Trophoblast cell (in vitro differentiated cells and primary cell): Measurements from ENCODE around the gene MLC1.

Experiments
- DNase-seq, 2 donors: peaks; one replicate each; pipeline ENCODE4 v3.0.0-alpha.2; 2016
- H2AFZ ChIP-seq: 2 replicates; pipeline ENCODE4 v1.6.1; 2013; ENCODE audit warnings: low read length, moderate library complexity, mild to moderate bottlenecking; ENCODE audit not compliant: insufficient read depth, poor library complexity
- H2AK5ac ChIP-seq: 2 replicates; pipeline ENCODE4 v1.6.1; 2013; ENCODE audit warnings: mild to moderate bottlenecking, low read length
- H2BK120ac ChIP-seq: 2 replicates; pipeline ENCODE4 v1.6.1; 2013; ENCODE audit warnings: low read length, mild to moderate bottlenecking, moderate library complexity; ENCODE audit not compliant: insufficient read depth, poor library complexity
- H2BK12ac ChIP-seq: 2 replicates; pipeline ENCODE4 v1.6.1; 2013; ENCODE audit warnings: mild to moderate bottlenecking, low read length, moderate library complexity
- H2BK5ac ChIP-seq: 2 replicates; pipeline ENCODE4 v1.6.1; 2013; ENCODE audit warnings: low read length, low read depth, moderate library complexity, mild to moderate bottlenecking; ENCODE audit not compliant: poor library complexity
- H3K14ac ChIP-seq: 2 replicates; pipeline ENCODE4 v1.6.1; 2013; ENCODE audit warnings: mild to moderate bottlenecking, low read length
- H3K18ac ChIP-seq: 2 replicates; pipeline ENCODE4 v1.6.1; 2013; ENCODE audit warnings: mild to moderate bottlenecking, low read length
- H3K23ac ChIP-seq: 2 replicates; pipeline ENCODE4 v1.6.1; 2013; ENCODE audit warnings: low read length
- H3K27ac ChIP-seq: 2 replicates; pipeline ENCODE4 v1.5.1; 2013; ENCODE audit warnings: low read depth, mild to moderate bottlenecking, inconsistent platforms, low read length, moderate library complexity
- H3K27me3 ChIP-seq: 2 replicates; pipeline ENCODE4 v1.6.1; 2013; ENCODE audit warnings: inconsistent platforms, mild to moderate bottlenecking, low read length, moderate library complexity; ENCODE audit not compliant: insufficient read depth
- H3K36me3 ChIP-seq, 2 experiments: 1 replicate in 1 of 2; 2 replicates in 1 of 2; pipeline ENCODE4 v1.6.1; 2013; ENCODE audit warnings: low read length in 2 of 2, mild to moderate bottlenecking in 2 of 2, moderate library complexity in 1 of 2; ENCODE audit not compliant: insufficient read depth in 2 of 2, control insufficient read depth in 1 of 2
- H3K4ac ChIP-seq: 2 replicates; pipeline ENCODE4 v1.6.1; 2013; ENCODE audit warnings: low read depth, mild to moderate bottlenecking, low read length, moderate library complexity
- H3K4me1 ChIP-seq, 2 experiments: 1 replicate in 1 of 2; 2 replicates in 1 of 2; pipeline ENCODE4 v1.6.1; 2013; ENCODE audit warnings: low read length in 2 of 2, mild to moderate bottlenecking in 2 of 2, moderate library complexity in 1 of 2; ENCODE audit not compliant: insufficient read depth in 2 of 2, control insufficient read depth in 1 of 2
- H3K4me2 ChIP-seq: 2 replicates; pipeline ENCODE4 v1.6.1; 2013; ENCODE audit warnings: inconsistent platforms, mild to moderate bottlenecking, low read length, moderate library complexity
- H3K4me3 ChIP-seq: 2 replicates; pipeline ENCODE4 v1.5.1; 2013; ENCODE audit warnings: mild to moderate bottlenecking, low read depth, low read length, inconsistent platforms
- H3K79me1 ChIP-seq: one replicate; pipeline ENCODE4 v1.6.1; 2013; ENCODE audit warnings: low read length
- H3K79me2 ChIP-seq: 2 replicates; pipeline ENCODE4 v1.6.1; 2013; ENCODE audit warnings: low read length, mild to moderate bottlenecking; ENCODE audit not compliant: control insufficient read depth, insufficient read depth, poor library complexity
- H3K9ac ChIP-seq: 2 replicates; pipeline ENCODE4 v1.6.1; 2013; ENCODE audit warnings: mild to moderate bottlenecking, low read length
- H3K9me3 ChIP-seq: 2 replicates; pipeline ENCODE4 v1.6.1; 2013; ENCODE audit warnings: low read depth, mild to moderate bottlenecking, control low read depth, inconsistent platforms, low read length; ENCODE audit not compliant: insufficient read depth
- H4K12ac ChIP-seq: 2 replicates; pipeline ENCODE4 v1.6.1; 2013; ENCODE audit warnings: low read depth, mild to moderate bottlenecking, low read length, moderate library complexity
- H4K8ac ChIP-seq: 2 replicates; pipeline ENCODE4 v1.6.1; 2013; ENCODE audit warnings: low read depth, mild to moderate bottlenecking, low read length, moderate library complexity
- H4K91ac ChIP-seq: one replicate; pipeline ENCODE4 v1.6.1; 2013; ENCODE audit warnings: low read depth, mild to moderate bottlenecking, low read length, moderate library complexity
- WGBS: extraction: QIAGEN DNeasy Blood & Tissue Kit; methylation state at CpG from one replicate; pipeline ENCODE4 v1.1.7; 2013; ENCODE audit warnings: missing lambda C conversion rate; ENCODE audit not compliant: insufficient read length, insufficient coverage; ENCODE audit errors: extremely low coverage; 5-methylcytosine and 5-hydroxymethylcytosine counted together

MLC1 gene

DNA sequence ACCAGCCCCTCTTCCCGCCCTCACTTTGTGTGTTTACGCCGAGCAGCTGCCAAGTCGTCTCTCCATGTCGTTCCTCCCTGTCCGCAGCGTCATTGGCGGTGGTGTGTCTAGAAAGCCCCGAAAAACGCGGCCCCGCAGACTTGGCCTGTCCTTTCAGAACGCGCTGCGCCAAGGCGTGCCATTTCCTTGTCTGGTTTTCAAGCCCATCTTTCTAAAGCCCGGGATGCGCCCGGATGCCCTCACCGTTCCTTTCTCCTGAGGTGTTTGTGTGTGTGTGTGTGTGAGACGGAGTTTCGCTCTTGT lies 5.1 kb upstream of the MLC1 start:
- Histone ChIP-seq H2BK120ac (no peak overlapping the region), H2AFZ (no peak overlapping the region), H3K79me2 (no peaks in the 10 kb centered on the region), H3K4ac (no peak overlapping the region), H4K91ac (no peak overlapping the region), H2BK12ac (no peak overlapping the region), H2AK5ac (no peak overlapping the region), H3K79me1 (no peaks in the 10 kb centered on the region), H3K27me3 (no peaks in the 10 kb centered on the region), H3K14ac (no peak overlapping the region), H4K8ac (no peak overlapping the region), H4K12ac (no peak overlapping the region), H2BK5ac (no peak overlapping the region), H3K23ac (no peak overlapping the region), H3K36me3 (no peaks in the 10 kb centered on the region), H3K4me2 (no peak overlapping the region), H3K27ac (no peak overlapping the region), H3K4me3 (no peak overlapping the region), H3K4me1 (no peaks in the 10 kb centered on the region), H3K9ac (no peak overlapping the region), H3K18ac (no peak overlapping the region), H3K9me3 (peaks cover 14% of the 10 kb centered on the region)
- DNase-seq, result no peak
- WGBS, result no CpG with 5 or more reads among the region's 22 CpGs

GRCh38 chr22:50089682-50090411 lies 4.6 kb upstream of the MLC1 start, which contains the start of gene MOV10L1:
MOV10L1 (plus strand) TSS chr22:50090006; CDS start chr22:50090089, 83 bp downstream.
- Histone ChIP-seq H4K8ac (no peak within 1 kb of the TSS), H3K4me3 (no peak within 1 kb of the TSS), H3K18ac (no peak within 1 kb of the TSS), H3K79me2 (no peaks in the 10 kb centered on the region), H3K27me3 (no peaks in the 10 kb centered on the region), H2BK5ac (no peak within 1 kb of the TSS), H2BK120ac (no peak within 1 kb of the TSS), H3K79me1 (no peaks in the 10 kb centered on the region), H3K23ac (no peak within 1 kb of the TSS), H4K91ac (no peak within 1 kb of the TSS), H3K4me1 (no peaks in the 10 kb centered on the region), H2BK12ac (no peak within 1 kb of the TSS), H3K14ac (no peak within 1 kb of the TSS), H4K12ac (no peak within 1 kb of the TSS), H2AFZ (no peak within 1 kb of the TSS), H3K36me3 (no peaks in the 10 kb centered on the region), H3K9me3 (peaks cover 14% of the 10 kb centered on the region), H2AK5ac (no peak within 1 kb of the TSS), H3K27ac (no peak within 1 kb of the TSS), H3K4me2 (no peak within 1 kb of the TSS), H3K4ac (no peak within 1 kb of the TSS), H3K9ac (no peak within 1 kb of the TSS)
- DNase-seq, result peak in 1 of 2 donors; percentile 20
- no CpG with 5 or more reads among the region's 83 CpGs for WGBS

DNA sequence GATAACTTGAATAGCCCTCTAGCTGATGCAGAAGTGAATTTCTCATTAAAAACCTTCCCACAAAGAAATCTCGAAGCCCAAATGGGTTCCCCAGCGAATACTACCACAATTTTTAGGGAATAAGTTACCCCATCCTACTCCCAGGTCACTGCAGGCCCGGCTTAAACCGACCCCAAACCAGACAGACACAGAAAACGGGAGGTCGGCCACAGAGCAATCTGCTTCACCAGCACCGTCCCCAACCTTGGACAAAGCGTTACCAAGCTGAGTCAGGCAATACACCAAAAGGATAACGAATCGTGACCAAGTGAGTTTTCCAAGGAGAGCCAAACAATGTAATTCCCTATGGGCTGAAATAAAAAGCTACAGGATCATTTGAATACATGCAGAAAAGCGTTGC lies 4.0 kb upstream of the MLC1 start:
- Histone ChIP-seq H4K8ac (no peak overlapping the region), H3K79me2 (no peaks in the 10 kb centered on the region), H3K4me2 (no peak overlapping the region), H3K4ac (no peak overlapping the region), H3K27me3 (no peaks in the 10 kb centered on the region), H3K4me3 (no peak overlapping the region), H3K14ac (no peak overlapping the region), H3K4me1 (peaks cover 0 to under 1% of the 10 kb centered on the region in 2 experiments), H3K18ac (no peak overlapping the region), H3K9ac (no peak overlapping the region), H2AFZ (no peak overlapping the region), H4K12ac (no peak overlapping the region), H3K9me3 (peaks cover 14% of the 10 kb centered on the region), H4K91ac (no peak overlapping the region), H3K36me3 (no peaks in the 10 kb centered on the region), H2BK5ac (no peak overlapping the region), H2AK5ac (no peak overlapping the region), H3K79me1 (no peaks in the 10 kb centered on the region), H3K27ac (no peak overlapping the region), H2BK12ac (no peak overlapping the region), H2BK120ac (no peak overlapping the region), H3K23ac (no peak overlapping the region)
- DNase-seq, result no peak
- WGBS, result no CpG with 5 or more reads among the region's 11 CpGs

DNA sequence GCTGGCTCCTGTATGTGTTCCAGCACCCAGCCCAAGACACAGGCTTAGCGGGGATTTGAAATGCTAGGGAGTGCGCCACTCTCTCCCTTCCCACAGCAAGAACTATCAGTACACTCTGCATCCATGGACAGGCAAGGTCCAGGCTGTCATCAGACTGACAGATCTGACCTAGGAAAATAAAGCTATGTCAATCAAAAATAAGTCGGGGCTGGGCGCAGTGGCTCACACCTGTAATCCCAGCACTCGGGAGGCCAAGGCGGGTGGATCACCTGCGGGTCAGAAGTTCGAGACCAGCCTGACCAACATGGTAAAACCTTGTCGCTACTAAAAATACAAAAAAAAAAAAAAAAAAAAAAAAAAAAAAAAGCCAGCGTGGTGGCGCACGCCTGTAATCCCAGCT lies 2.9 kb upstream of the MLC1 start:
- H3K79me1 ChIP-seq, result peaks cover 4% of the 10 kb centered on the region
- peaks cover 9 to 12% of the 10 kb centered on the region in 2 experiments for H3K4me1 ChIP-seq
- peaks cover 14% of the 10 kb centered on the region for H3K9me3 ChIP-seq
- no peak overlapping the region for H3K4me2 ChIP-seq
- no peak overlapping the region for H3K27ac ChIP-seq
- H4K12ac ChIP-seq, result no peak overlapping the region
- no peaks in the 10 kb centered on the region for H3K79me2 ChIP-seq
- no CpG with 5 or more reads among the region's 12 CpGs for WGBS
- H3K9ac ChIP-seq, result no peak overlapping the region
- no peak overlapping the region for H3K18ac ChIP-seq
- no peak overlapping the region for H2AFZ ChIP-seq
- no peak for DNase-seq
- no peaks in the 10 kb centered on the region for H3K27me3 ChIP-seq
- no peaks in the 10 kb centered on the region for H3K36me3 ChIP-seq
- H2AK5ac ChIP-seq, result no peak overlapping the region
- no peak overlapping the region for H4K8ac ChIP-seq
- H2BK120ac ChIP-seq, result no peak overlapping the region
- no peak overlapping the region for H3K14ac ChIP-seq
- no peak overlapping the region for H3K4me3 ChIP-seq
- H3K23ac ChIP-seq, result no peak overlapping the region
- no peak overlapping the region for H3K4ac ChIP-seq
- H2BK5ac ChIP-seq, result no peak overlapping the region
- H2BK12ac ChIP-seq, result no peak overlapping the region
- no peak overlapping the region for H4K91ac ChIP-seq
